ENCODE results near the gene ACOT7. TPM values are rescaled to one million over a fixed set of nuclear protein-coding genes. Genes with fewer than 3 reads are reported as not detected.

Gene ACOT7
- total RNA-seq, 5 donors from 2014 or later (not counting 1 experiment from before 2014, with no cell fraction given) = 6.1 to 9.3 (median 7.4) TPM

- Mint-ChIP-seq H3K36me3 (no peaks in the 10 kb centered on the region), H3K4me1 (no peaks in the 10 kb centered on the region), H3K4me3 (no peak overlapping the region), H3K9me3 (no peaks in the 10 kb centered on the region), H3K27ac (no peak overlapping the region), H3K27me3 (peaks cover 0 to under 1% of the 10 kb centered on the region in 2 donors)
- ChIA-PET CTCF (no interaction called here), POLR2A (no interaction called here)
- no peaks in the 10 kb centered on the region for H3K9me3 ChIP-seq
- ATAC-seq (replicated peaks in 1 of 4) = no peak
- H3K4me1 ChIP-seq (ENCODE audit: control insufficient read depth in 1 of 2, extremely low read depth in 1 of 2, insufficient read depth in 2 of 2, low read length in 2 of 2) = no peaks in the 10 kb centered on the region
- H3K36me3 ChIP-seq (ENCODE audit: control insufficient read depth in 2 of 2, extremely low read depth in 1 of 2, insufficient read depth in 1 of 2, low read length in 1 of 2) = no peaks in the 10 kb centered on the region
- peaks cover 0 to 6% of the 10 kb centered on the region in 2 experiments for H3K27me3 ChIP-seq (replicated peaks in 1 of 2; ENCODE audit: control insufficient read depth in 2 of 2, extremely low read depth in 1 of 2, insufficient read depth in 2 of 2, low read length in 1 of 2)
- H3K4me3 ChIP-seq (ENCODE audit: control insufficient read depth in 1 of 2, extremely low read depth in 1 of 2, low read length in 1 of 2) = no peak overlapping the region
- no peak overlapping the region for H3K27ac ChIP-seq (ENCODE audit: low read length)
- DNase-seq = no peak
- 98% methylated on average over 8 of the region's 21 CpGs for WGBS (ENCODE audit: insufficient coverage)
These were observed 125.2 kb downstream of the ACOT7 start for GRCh38 chr1:6268415-6268814.

DNA sequence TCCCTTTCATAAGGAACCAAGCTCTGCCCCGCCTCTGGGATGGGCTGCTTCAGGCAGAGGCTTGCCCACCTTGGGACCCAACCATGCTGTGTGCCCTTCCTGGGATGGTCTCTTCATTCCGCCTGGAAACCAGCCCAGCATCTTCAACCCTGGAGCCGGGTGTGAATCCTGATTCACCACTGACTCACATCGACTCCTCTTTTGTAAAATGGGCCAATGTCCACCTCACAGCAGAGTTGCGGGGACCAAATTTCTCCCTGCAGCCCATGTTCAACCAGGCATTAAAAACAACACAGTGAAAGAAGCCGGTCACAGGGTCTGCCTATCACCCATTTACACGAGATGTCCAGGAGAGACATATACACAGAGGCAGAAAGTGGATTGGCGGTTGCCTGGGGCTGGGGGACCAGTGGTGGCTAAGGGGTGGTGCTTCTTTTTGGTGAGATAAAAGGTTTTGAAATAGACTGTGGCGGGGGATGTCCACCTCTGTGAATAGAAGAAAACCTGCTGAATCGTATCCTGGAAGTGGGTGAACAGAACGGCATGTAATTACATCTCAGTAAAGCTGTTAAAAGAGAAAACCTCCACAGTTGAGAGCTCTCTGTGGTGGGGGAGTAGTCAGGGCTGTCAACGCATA, 125.8 kb downstream of the ACOT7 start:
- ChIA-PET POLR2A (no interaction called here), CTCF (no interaction called here)
- Mint-ChIP-seq H3K4me1 (no peaks in the 10 kb centered on the region), H3K27ac (no peak overlapping the region), H3K4me3 (no peak overlapping the region), H3K36me3 (no peaks in the 10 kb centered on the region), H3K9me3 (no peaks in the 10 kb centered on the region), H3K27me3 (peaks cover 0 to 2% of the 10 kb centered on the region in 2 donors)
- no peaks in the 10 kb centered on the region for H3K9me3 ChIP-seq
- H3K36me3 ChIP-seq (ENCODE audit: control insufficient read depth in 2 of 2, extremely low read depth in 1 of 2, insufficient read depth in 1 of 2, low read length in 1 of 2) = no peaks in the 10 kb centered on the region
- no peak overlapping the region for H3K27ac ChIP-seq (ENCODE audit: low read length)
- WGBS (ENCODE audit: insufficient coverage) = 97% methylated on average over 4 of the region's 12 CpGs
- DNase-seq = no peak
- no peak for ATAC-seq (replicated peaks in 1 of 4)
- H3K4me3 ChIP-seq (ENCODE audit: control insufficient read depth in 1 of 2, extremely low read depth in 1 of 2, low read length in 1 of 2) = no peak overlapping the region
- H3K4me1 ChIP-seq (ENCODE audit: control insufficient read depth in 1 of 2, extremely low read depth in 1 of 2, insufficient read depth in 2 of 2, low read length in 2 of 2) = no peaks in the 10 kb centered on the region
- H3K27me3 ChIP-seq (replicated peaks in 1 of 2; ENCODE audit: control insufficient read depth in 2 of 2, extremely low read depth in 1 of 2, insufficient read depth in 2 of 2, low read length in 1 of 2) = peaks cover 0 to 12% of the 10 kb centered on the region in 2 experiments

- ATAC-seq (replicated peaks in 1 of 4) = no peak
- Histone ChIP-seq H3K27ac (ENCODE audit: low read length) (no peak overlapping the region), H3K4me1 (ENCODE audit: control insufficient read depth in 1 of 2, extremely low read depth in 1 of 2, insufficient read depth in 2 of 2, low read length in 2 of 2) (peaks cover 0 to 1% of the 10 kb centered on the region in 2 experiments), H3K27me3 (replicated peaks in 1 of 2; ENCODE audit: control insufficient read depth in 2 of 2, extremely low read depth in 1 of 2, insufficient read depth in 2 of 2, low read length in 1 of 2) (peaks cover 0 to 22% of the 10 kb centered on the region in 2 experiments), H3K4me3 (ENCODE audit: control insufficient read depth in 1 of 2, extremely low read depth in 1 of 2, low read length in 1 of 2) (no peak overlapping the region), H3K36me3 (ENCODE audit: control insufficient read depth in 2 of 2, extremely low read depth in 1 of 2, insufficient read depth in 1 of 2, low read length in 1 of 2) (no peaks in the 10 kb centered on the region), H3K9me3 (no peaks in the 10 kb centered on the region)
- peaks cover 4 to 6% of the 10 kb centered on the region in 2 donors for H3K27me3 Mint-ChIP-seq
- POLR2A ChIA-PET = no interaction called here
- CTCF ChIA-PET = no interaction called here
- no peaks in the 10 kb centered on the region for H3K36me3 Mint-ChIP-seq
- 94% methylated on average over 6 of the region's 11 CpGs for WGBS (ENCODE audit: insufficient coverage)
- H3K27ac Mint-ChIP-seq = no peak overlapping the region
- H3K9me3 Mint-ChIP-seq = no peaks in the 10 kb centered on the region
- peaks cover 0 to 4% (median 2%) of the 10 kb centered on the region in 3 donors for H3K4me1 Mint-ChIP-seq
- no peak for DNase-seq
- no peak overlapping the region for H3K4me3 Mint-ChIP-seq
These were observed 126.9 kb downstream of the ACOT7 start for GRCh38 chr1:6266641-6267040.

DNA sequence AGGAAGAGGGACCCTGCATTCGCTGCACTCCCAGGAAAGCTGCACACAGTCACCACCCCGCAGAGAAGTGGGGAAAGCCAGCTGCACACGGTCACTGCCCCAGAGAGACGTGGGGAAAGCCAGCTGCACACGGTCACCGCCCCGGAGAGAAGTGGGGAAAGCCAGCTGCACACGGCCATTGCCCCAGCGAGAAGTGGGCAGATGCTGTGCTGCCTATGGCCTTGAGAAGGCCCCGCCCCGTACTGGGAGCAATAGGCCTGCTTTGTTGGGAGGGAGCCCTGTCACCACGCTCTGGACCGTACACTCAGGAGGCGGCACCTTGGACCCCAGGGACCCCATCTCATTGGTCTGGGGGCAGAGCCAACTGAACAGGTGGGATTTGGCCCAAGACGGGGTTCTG, 128.4 kb downstream of the ACOT7 start:
- POLR2A ChIA-PET = no interaction called here
- WGBS (ENCODE audit: insufficient coverage) = 91% methylated on average over 15 of the region's 15 CpGs
- peaks cover 0 to 27% of the 10 kb centered on the region in 2 experiments for H3K27me3 ChIP-seq (replicated peaks in 1 of 2; ENCODE audit: control insufficient read depth in 2 of 2, extremely low read depth in 1 of 2, insufficient read depth in 2 of 2, low read length in 1 of 2)
- no peaks in the 10 kb centered on the region for H3K9me3 ChIP-seq
- ATAC-seq (replicated peaks in 1 of 4) (no peak), DNase-seq (no peak)
- Mint-ChIP-seq H3K4me3 (no peak overlapping the region), H3K36me3 (no peaks in the 10 kb centered on the region), H3K27me3 (peaks cover 4 to 6% of the 10 kb centered on the region in 2 donors), H3K9me3 (no peaks in the 10 kb centered on the region), H3K4me1 (peaks cover 2 to 6% (median 2%) of the 10 kb centered on the region in 3 donors), H3K27ac (no peak overlapping the region)
- H3K4me1 ChIP-seq (ENCODE audit: control insufficient read depth in 1 of 2, extremely low read depth in 1 of 2, insufficient read depth in 2 of 2, low read length in 2 of 2) = peaks cover 0 to 9% of the 10 kb centered on the region in 2 experiments
- H3K27ac ChIP-seq (ENCODE audit: low read length) = no peak overlapping the region
- no peak overlapping the region for H3K4me3 ChIP-seq (ENCODE audit: control insufficient read depth in 1 of 2, extremely low read depth in 1 of 2, low read length in 1 of 2)
- no peaks in the 10 kb centered on the region for H3K36me3 ChIP-seq (ENCODE audit: control insufficient read depth in 2 of 2, extremely low read depth in 1 of 2, insufficient read depth in 1 of 2, low read length in 1 of 2)
- CTCF ChIA-PET = no interaction called here

DNA sequence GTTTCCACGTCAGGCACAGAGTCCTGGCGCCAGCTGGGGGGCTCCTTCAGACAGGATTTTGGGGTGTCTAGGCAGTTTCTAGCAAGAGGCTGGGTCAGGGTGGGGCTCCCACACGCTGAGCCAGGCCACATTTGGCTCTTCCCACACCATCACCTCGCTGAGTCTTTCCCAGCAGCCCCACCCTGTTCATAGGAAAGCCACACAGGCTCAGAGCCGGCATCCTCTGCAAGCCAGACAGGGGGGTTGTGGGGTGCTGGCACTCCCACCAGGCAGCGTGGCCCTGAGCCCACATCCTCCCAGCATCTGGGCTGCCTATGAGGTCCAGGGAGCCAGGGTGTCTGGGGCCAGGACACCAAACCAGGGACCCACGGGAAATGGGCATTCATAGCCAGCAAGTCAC, 129.9 kb downstream of the ACOT7 start:
- WGBS (ENCODE audit: insufficient coverage) = 80% methylated on average over 5 of the region's 7 CpGs
- Histone ChIP-seq H3K4me3 (ENCODE audit: control insufficient read depth in 1 of 2, extremely low read depth in 1 of 2, low read length in 1 of 2) (no peak overlapping the region), H3K4me1 (ENCODE audit: control insufficient read depth in 1 of 2, extremely low read depth in 1 of 2, insufficient read depth in 2 of 2, low read length in 2 of 2) (peaks cover 0 to 18% of the 10 kb centered on the region in 2 experiments), H3K36me3 (ENCODE audit: control insufficient read depth in 2 of 2, extremely low read depth in 1 of 2, insufficient read depth in 1 of 2, low read length in 1 of 2) (no peaks in the 10 kb centered on the region), H3K27me3 (replicated peaks in 1 of 2; ENCODE audit: control insufficient read depth in 2 of 2, extremely low read depth in 1 of 2, insufficient read depth in 2 of 2, low read length in 1 of 2) (peaks cover 2 to 40% of the 10 kb centered on the region in 2 experiments), H3K27ac (ENCODE audit: low read length) (no peak overlapping the region), H3K9me3 (no peaks in the 10 kb centered on the region)
- Mint-ChIP-seq H3K36me3 (no peaks in the 10 kb centered on the region), H3K27me3 (peaks cover 4 to 15% of the 10 kb centered on the region in 2 donors), H3K9me3 (no peaks in the 10 kb centered on the region), H3K4me3 (no peak overlapping the region), H3K27ac (no peak overlapping the region), H3K4me1 (peaks cover 2 to 11% (median 6%) of the 10 kb centered on the region in 3 donors)
- ATAC-seq (replicated peaks in 1 of 4) (no peak), DNase-seq (no peak)
- POLR2A ChIA-PET = no interaction called here
- CTCF ChIA-PET = no interaction called here

DNA sequence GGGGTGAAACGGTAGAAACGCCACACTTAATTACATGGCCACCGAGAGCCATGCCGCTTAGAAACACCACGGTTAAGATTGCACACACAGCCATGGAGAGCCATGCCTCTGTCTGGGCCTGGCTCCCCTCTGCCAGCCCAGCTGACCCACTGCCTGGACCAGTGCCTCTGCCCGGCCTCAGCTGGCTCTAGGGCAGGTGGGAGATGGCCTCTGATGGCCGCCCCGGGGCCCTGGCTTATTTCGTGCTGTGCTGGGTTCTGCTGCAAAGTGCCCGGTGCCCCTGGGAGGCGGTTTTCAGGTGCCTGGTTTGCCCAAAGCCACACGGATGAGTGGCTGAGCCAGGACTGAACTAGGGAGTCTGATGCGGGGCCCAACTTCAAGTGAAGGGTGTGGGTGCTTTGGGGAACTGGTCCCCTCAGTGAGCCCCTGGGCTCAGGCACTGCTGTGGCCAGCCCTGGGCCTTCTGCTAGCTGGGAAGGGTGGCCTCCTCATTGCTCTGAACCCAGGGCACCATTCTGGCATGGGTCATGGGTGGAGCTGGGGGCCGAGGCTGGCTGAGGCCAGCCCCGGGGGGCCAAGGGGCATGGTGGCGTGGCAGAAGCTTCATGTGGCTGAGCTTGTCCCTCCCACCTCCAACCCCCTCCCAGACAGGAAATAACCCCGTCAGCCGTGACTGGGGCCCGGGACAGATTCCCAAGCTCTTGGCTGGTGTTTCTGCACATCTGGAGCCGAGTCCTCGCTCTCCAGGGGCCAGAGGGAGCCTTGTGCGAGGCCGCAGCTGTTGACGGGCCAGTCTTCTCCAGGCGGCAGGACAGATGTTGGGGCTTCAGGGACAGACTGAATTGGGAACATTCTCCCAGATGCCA, 130.8 kb downstream of the ACOT7 start:
- Mint-ChIP-seq H3K27me3 (peaks cover 4 to 17% of the 10 kb centered on the region in 2 donors), H3K36me3 (no peaks in the 10 kb centered on the region), H3K4me1 (peaks cover 2 to 11% (median 6%) of the 10 kb centered on the region in 3 donors), H3K27ac (no peak overlapping the region), H3K9me3 (no peaks in the 10 kb centered on the region), H3K4me3 (peak overlapping the region in 1 of 3 donors; percentile 72)
- peaks cover 0 to 18% of the 10 kb centered on the region in 2 experiments for H3K4me1 ChIP-seq (ENCODE audit: control insufficient read depth in 1 of 2, extremely low read depth in 1 of 2, insufficient read depth in 2 of 2, low read length in 2 of 2)
- no peaks in the 10 kb centered on the region for H3K36me3 ChIP-seq (ENCODE audit: control insufficient read depth in 2 of 2, extremely low read depth in 1 of 2, insufficient read depth in 1 of 2, low read length in 1 of 2)
- ATAC-seq (replicated peaks in 1 of 4) = no peak
- H3K27me3 ChIP-seq (replicated peaks in 1 of 2; ENCODE audit: control insufficient read depth in 2 of 2, extremely low read depth in 1 of 2, insufficient read depth in 2 of 2, low read length in 1 of 2) = peaks cover 2 to 46% of the 10 kb centered on the region in 2 experiments
- 89% methylated on average over 25 of the region's 25 CpGs for WGBS (ENCODE audit: insufficient coverage)
- no peak overlapping the region for H3K27ac ChIP-seq (ENCODE audit: low read length)
- ChIA-PET CTCF (interaction anchor here in 1 of 2 donors (0.6 kb wide), 1 partner anchor 166 kb away, joined by 3 read pairs; no protein-coding TSS in a partner anchor), POLR2A (no interaction called here)
- no peak overlapping the region for H3K4me3 ChIP-seq (ENCODE audit: control insufficient read depth in 1 of 2, extremely low read depth in 1 of 2, low read length in 1 of 2)
- H3K9me3 ChIP-seq = no peaks in the 10 kb centered on the region
- DNase-seq = no peak

Data from T-cell (primary cell).